22Rv1 (cell line): ENCODE data around the gene NFIA.

Experiments used
- ZFX ChIP-seq: fragments of 450-650 bp; IDR thresholded peaks from 2 replicates; pipeline ENCODE4 v1.6.1; 2017; ENCODE audit warnings: antibody characterized with exemption, borderline replicate concordance
- TF ChIP-seq, protein P1 (sequence below): fragments of 450-650 bp; IDR thresholded peaks from 2 replicates; pipeline ENCODE4 v1.5.1; 2017; ENCODE audit warnings: mild to moderate bottlenecking

DNA sequence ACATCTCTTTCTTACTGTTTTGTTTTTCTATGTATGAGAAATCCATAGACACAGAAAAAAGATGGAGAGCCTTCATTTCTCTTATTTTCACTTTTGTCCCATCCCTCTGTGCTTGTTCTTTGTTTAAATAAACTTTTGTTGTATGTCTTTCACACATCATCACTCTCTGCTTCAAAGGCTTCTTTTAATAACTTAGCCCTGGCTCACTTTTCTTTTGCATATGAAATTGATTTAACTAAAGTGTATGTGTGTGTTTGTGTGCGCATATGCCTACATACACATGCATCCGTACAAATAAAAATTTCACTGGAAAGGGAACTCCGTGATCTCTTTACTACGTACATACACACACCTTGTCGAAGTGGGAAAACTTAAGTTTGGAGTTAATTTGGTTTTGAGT is 168.6 kb downstream of the NFIA start:
- TF ChIP-seq, protein P1, sequence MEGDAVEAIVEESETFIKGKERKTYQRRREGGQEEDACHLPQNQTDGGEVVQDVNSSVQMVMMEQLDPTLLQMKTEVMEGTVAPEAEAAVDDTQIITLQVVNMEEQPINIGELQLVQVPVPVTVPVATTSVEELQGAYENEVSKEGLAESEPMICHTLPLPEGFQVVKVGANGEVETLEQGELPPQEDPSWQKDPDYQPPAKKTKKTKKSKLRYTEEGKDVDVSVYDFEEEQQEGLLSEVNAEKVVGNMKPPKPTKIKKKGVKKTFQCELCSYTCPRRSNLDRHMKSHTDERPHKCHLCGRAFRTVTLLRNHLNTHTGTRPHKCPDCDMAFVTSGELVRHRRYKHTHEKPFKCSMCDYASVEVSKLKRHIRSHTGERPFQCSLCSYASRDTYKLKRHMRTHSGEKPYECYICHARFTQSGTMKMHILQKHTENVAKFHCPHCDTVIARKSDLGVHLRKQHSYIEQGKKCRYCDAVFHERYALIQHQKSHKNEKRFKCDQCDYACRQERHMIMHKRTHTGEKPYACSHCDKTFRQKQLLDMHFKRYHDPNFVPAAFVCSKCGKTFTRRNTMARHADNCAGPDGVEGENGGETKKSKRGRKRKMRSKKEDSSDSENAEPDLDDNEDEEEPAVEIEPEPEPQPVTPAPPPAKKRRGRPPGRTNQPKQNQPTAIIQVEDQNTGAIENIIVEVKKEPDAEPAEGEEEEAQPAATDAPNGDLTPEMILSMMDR = no peak
- no peak for TF ChIP-seq ZFX
